ENCODE data around the gene ANKRD30A.
"Not testable (repeated sequence)": the region's sequence is repeated elsewhere in the genome, so short reads cannot be mapped to it uniquely, and the experiment has no call there.

Gene ANKRD30A

DNA sequence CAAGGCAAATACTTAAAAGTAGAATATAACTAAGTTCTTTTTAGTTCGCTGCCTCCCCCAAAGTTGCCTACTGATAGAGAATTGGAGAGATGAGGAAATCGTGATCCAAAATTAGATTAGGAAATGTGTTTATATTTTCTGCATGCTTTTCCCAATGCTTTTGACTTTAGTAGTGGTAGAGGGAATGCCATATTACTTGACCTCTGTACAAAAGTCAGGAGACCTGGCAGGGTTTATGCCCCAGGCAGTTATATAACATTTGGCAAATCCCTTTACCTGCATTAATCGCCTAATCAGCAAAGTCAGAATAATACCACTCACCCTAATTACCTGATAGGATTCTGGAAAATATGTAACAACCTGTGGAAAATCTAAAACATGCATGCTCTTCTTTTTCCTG, 142.9 kb downstream of the ANKRD30A start:
- DNase-seq (ENCODE audit: low spot score) = no peak

DNA sequence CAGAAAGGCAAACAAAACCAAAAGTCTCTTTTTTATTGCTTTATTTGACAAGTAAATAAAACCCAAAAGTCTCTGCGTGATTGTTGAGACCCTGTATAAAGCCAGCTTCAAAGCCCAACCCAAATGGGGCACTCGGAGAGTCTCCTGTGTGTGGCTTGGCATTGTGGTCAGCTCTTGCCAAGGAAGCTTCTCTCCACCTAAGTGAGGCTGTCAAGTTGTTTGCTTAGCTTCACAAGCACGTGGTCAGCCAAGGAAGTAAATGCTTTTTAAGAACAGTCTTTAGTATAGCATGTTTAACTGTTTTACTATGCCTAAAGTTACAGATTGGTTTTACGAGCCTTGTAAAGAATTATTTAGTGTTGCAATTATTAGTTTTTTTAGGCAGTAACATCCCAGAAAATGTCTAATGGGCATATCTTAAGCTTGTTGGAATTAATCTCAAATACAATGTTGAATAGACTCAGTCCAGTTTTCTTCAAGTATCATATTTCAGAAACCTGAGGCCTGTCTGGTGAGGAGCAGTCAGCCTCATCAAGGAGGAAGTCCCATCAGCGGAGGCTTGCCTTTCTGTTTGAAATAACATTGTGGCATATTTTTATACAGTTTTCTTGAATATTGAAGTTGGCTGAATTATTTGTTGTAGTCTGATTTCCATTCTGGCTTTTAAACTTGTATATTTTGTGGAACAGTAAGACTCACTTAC, 144.3 kb downstream of the ANKRD30A start:
- no peak for DNase-seq (ENCODE audit: low spot score)

DNA sequence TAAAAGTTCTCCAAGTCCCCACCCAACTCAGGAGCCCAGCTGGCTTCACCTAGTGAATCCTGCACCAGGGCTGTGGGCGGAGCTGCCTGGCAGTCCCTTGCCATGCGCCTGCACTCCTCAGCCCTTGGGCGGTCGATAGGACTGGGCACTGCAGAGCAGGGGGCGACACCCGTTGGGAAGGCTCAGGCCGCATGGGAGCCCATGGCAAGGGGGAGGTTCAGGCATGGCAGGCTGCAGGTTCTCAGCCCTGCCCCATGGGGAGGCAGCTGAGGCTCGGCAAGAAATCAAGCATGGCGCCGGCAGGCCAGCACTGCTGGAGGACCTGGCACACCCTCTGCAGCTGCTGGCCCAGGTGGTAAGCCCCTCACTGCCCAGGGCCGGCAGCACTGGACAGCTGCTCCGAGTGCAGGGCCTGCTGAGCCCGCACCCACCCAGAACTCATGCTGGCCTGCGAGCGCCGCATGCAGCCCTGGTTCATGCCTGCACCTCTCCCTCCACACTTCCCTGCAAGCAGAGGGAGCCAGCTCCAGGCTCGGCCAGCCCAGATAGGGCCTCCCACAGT, 149.9 kb downstream of the ANKRD30A start:
- no peak for DNase-seq (ENCODE audit: low spot score)

DNA sequence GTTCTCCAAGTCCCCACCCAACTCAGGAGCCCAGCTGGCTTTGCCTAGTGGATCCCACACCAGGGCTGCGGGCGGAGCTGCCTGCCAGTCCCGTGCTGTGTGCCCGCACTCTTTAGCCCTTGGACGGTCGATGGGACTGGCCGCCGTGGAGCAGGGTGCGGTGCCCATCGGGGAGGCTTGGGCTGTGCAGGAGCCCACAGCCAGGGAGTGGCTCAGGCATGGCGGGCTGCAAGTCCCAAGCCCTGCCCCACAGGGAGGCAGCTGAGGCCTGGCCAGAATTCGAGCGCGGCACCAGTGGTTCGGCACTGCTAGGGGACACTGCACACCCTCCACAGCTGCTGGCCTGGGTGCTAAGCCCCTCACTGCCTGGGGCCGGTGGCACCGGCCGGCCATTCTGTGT, 159.7 kb downstream of the ANKRD30A start:
- DNase-seq (ENCODE audit: low spot score) = no peak

DNA sequence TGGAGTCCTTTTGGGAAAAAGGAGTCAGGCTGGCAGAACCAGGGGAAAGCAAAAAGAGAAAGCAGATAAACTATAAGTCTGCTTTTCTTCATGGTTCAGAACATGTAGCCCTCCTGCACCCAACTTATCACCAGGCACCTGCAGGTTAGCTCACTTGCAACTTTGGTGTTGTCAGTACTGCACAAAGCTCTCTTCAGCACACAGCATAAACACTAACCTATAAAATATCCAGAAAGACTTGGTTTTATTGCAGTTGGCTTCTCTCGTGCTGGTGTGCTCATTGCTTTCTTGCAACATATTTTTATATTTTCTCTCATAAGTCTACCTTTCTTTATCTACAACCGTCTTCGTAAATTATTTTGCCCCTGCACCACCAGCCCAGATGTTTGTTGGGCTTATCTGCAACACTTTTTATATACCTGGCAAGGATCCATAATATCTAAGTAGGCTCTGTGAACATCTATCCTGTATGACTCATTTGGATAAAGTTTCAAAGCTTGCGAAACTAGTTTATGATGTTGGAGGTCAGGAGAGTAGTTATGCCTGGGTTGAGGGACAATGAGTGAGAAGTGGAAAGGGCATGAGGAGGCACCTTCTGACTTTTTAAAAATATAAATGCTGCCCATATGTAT, 164.6 kb downstream of the ANKRD30A start:
- no peak for DNase-seq (ENCODE audit: low spot score)

DNA sequence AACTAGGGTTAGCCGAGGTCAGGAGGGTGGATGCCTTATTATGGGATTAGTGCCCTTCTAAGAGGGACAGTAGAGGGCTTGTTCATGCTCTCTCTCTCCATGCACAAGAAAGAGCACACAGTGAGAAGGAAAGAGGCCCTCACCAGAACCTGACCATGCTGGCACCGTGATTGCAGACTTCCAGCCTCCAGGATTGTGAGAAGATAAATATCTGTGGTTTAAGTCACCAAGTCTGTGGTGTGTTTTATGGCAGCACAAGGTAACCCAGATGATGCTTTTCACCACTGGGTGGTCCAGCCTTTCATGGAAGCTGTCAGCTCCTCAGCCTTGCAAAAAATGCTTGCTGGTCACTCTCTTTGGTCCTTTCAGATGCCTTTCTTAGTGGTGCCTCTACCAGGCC, 175.9 kb downstream of the ANKRD30A start:
- no peak for DNase-seq (ENCODE audit: low spot score)

DNA sequence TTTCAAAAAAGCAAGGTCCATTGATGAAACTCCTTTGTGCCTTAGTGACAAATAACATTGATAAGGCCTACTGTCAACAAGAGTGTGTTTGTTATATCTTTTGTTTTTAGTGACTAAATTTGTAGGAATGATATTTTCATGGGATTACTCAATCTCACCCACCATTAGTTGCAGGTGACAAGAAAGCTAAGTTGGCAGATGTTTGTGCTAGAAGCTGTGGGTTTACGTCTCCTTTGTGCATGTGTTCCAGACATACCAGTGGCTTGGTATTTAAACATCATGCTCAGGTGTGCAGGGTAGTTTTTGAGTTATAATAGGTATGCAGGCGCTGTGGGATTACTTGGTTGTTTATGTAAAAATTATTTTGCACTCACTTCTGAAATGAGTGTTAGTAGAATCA, 178.6 kb downstream of the ANKRD30A start:
- no peak for DNase-seq (ENCODE audit: low spot score)

DNA sequence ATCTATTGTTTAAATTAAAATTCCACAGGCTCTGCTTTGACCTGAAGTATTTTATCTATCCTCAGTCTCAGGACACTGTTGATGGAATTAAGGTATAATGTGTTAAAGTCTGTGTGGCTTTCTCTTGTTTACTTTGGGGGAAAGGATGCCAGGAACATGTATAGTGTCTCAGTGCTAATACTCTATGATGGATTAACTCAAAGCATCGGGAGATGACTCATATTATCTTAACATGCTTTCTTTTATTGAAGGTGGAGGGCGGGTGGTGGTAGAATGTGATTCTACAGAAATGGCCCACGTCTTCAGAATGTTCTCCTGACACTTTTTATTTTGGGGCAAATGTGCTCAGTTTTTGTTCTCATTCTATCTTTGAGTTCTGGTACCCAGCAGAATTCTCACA, 189.0 kb downstream of the ANKRD30A start:
- no peak for DNase-seq (ENCODE audit: low spot score)

DNA sequence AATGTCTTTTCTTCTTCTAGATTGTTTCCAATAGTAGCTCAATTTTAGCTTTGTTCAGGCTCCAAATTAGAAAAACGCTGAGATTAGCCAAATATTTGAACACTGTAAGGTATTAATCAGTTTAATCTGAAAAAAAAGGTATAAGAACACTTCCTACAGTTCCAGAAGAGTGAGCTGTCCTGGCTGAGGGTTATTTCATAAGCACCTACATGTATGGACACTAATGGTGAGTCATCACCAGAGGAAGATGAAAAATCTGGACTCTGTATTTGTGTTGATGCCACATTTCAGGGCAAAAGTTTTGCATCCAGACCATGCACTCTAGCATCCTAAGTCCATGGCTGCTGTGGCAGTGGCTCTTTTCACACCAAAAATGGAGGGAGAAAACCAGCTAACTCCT, 189.5 kb downstream of the ANKRD30A start:
- DNase-seq (ENCODE audit: low spot score) = no peak

DNA sequence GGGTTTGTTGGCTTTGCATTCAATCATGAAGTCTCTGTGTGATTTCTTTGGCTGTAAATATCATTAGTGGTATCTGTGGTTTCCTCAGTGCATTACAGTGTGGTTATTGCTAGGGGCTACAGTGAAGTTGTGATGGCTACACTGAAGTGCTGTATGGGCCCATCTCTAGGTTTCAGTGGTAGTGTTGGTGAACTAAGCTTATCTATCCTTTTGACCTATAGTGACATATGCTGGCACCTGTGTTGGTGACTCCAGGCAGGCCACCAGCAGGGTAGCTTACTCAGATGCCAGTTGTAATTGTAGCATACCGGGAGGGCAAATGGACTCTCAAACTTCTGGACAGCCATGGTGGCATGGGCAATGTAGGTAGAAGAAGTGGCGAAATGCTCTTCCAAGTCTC, 219.0 kb downstream of the ANKRD30A start:
- DNase-seq (ENCODE audit: low spot score) = no peak

DNA sequence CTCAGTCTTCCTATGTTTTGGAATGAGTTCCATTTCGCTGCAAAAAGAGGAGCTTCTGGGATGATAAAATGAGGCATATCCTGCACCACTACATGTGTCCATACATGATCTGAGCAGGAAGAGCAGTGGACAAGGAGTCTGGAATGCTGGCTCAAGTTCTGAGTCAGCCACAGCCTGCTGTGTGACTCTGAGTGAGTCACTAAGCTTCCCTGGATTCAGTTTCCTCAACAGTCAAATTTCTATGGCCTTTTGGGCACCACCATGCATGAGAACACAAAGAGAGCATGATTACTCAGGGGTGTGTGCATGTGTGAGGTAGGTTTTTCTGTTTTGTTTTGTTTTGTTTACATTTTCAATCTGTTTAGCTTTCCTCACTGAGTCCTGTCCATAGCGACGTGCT, 254.6 kb downstream of the ANKRD30A start:
- DNase-seq (ENCODE audit: low spot score) = no peak

DNA sequence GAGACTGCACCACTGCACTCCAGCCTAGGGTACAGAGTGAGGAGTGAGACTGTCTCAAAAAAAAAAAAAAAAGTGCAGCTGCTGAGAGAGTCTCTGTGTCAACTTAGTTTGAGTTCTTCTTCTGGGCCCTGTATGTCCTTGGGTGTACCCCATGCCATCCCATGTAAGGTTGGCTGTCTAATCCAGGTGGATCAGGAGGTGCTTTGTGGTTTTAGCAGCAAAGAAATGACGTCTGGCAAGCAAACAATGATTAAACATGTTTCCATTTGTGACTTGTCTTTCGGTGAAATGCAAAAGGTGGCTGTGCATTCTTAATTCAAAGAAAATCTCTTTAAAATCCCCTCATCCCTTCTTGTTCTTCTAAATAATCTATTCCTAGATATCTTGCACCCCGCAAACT, 255.9 kb downstream of the ANKRD30A start:
- DNase-seq (ENCODE audit: low spot score) = no peak

DNA sequence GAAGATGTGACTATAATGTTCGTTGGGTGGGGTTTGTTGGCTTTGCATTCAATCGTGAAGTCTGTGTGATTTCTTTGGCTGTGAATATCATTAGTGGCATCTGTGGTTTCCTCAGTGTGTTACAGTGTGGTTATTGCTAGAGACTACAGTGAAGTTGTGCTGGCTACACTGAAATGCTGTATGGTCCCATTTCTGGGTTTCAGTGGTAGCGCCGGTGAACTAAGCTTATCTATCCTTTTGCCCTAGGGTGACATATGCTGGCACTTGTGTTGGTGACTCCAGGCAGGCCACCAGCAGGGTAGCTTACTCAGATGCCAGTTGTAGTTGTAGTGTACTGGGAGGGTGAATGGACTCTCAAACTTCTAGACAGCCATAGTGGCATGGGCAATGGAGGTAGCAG, 259.5 kb downstream of the ANKRD30A start:
- no peak for DNase-seq (ENCODE audit: low spot score)

DNA sequence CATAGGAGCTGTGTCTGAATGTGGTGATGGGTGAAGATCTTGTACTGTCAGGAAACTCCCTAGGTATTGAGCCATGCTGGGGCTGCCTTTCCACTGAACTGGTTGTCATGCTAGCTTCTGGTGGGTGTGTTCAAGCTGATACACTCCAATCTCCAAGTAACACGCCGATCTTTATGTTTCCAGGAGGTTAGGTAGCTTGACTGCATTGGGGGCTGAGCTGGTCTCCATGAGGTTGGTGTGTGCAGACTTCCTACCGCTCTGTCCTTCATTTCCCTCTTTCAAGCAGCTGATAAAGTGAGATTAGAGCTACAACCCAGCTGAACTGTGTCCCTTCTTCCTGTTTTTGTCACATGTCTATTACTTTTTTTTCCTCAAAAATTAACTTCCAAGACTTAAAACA, 265.5 kb downstream of the ANKRD30A start:
- no peak for DNase-seq (ENCODE audit: low spot score)

DNA sequence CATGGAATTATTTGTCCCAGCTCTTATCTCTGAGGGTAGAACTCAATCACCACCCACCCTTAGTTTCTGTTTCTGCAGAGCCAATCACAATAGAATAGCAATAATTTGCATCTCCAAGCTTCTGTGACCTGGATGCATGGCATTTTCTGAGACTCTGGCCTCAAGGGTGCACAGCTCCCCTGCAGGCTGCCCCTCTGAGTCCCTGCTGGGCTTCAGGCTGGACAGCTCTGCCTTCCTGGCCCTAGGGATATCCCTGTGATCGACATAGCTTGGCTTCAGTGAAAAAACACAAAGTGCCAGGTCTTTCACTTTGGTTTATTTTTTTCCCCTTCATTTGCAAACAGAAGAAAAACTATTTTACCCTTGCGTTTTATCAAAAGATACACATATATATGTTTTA, 275.4 kb downstream of the ANKRD30A start:
- DNase-seq (ENCODE audit: low spot score) = not testable (repeated sequence)

DNA sequence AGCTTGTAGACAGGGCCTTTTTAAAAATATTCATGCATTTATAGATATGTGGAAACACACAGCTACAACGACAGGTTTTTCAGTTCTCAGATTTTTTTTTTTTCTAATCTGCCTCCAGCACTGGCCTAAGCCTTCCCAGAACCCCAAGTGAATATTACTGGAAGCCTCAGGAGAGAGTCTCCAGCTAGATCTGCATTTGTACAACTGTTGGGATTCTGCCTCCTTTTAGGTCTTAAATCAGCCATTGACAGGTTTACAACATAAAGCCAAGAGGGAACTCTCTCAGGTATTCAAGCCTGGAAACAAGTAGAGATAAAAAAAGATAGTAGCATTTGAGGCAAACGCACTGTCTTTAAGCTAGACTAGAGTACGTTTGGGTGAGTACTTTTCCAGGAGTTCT, 275.8 kb downstream of the ANKRD30A start:
- DNase-seq (ENCODE audit: low spot score) = no peak

DNA sequence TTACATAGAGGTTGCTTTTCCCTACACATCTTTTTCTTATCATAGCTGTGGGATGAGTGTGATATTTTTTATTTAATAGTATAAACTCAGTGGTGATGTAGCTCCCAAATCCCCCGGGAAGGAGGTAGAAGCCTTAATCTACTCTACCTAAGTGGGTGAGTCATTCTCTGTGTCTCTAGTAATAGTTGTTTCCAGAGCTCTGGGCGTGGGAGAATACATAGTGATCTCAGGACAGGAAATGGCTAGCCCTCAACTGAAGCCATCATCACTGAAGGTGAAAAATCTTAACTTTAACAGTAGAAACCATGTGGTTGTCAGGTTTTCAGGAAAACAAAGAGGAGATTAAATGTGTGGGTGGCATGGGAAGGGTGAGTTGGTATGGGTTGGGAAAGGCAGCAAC, 278.4 kb downstream of the ANKRD30A start:
- no peak for DNase-seq (ENCODE audit: low spot score)

Small RNA genes lying within 50 kb of the gene (small RNA-seq; reads per million reads assigned to genes)
- gene RF00019 (0 reads per million in 2 experiments), gene RN7SL314P (0 to 2.6 reads per million in 2 experiments), gene RNU6-811P (0 reads per million in 2 experiments)
